HEK293T (cell line): ENCODE results near the gene CNDP1.

ENCODE experiments used
- BHLHE40 ChIP-seq: fragments of 450-650 bp; IDR thresholded peaks from 2 replicates; pipeline ENCODE4 v1.6.1; 2016; ENCODE audit warnings: mild to moderate bottlenecking, moderate library complexity, borderline replicate concordance
- CTBP1 ChIP-seq: fragments of 450-650 bp; IDR thresholded peaks from 2 replicates; pipeline ENCODE4 v1.6.1; 2016; ENCODE audit warnings: borderline replicate concordance
- ELF4 ChIP-seq: fragments of 450-650 bp; IDR thresholded peaks from 2 replicates; pipeline ENCODE4 v1.6.1; 2017; ENCODE audit warnings: antibody characterized with exemption
- FOXA1 ChIP-seq: fragments of 450-650 bp; IDR thresholded peaks from 2 replicates; pipeline ENCODE4 v1.6.1; 2016; ENCODE audit warnings: mild to moderate bottlenecking
- FOXK2 ChIP-seq: fragments of 450-650 bp; IDR thresholded peaks from 2 replicates; pipeline ENCODE4 v1.6.1; 2016; ENCODE audit warnings: mild to moderate bottlenecking
- FOXM1 ChIP-seq: fragments of 450-650 bp; IDR thresholded peaks from 2 replicates; pipeline ENCODE4 v1.6.1; 2017; ENCODE audit warnings: mild to moderate bottlenecking, borderline replicate concordance
- LEF1 ChIP-seq: fragments of 450-650 bp; IDR thresholded peaks from 2 replicates; pipeline ENCODE4 v1.6.1; 2017; ENCODE audit warnings: mild to moderate bottlenecking, borderline replicate concordance
- NFRKB ChIP-seq: fragments of 450-650 bp; IDR thresholded peaks from 2 replicates; pipeline ENCODE4 v1.6.1; 2016; ENCODE audit warnings: mild to moderate bottlenecking, moderate library complexity
- PKNOX1 ChIP-seq: fragments of 450-650 bp; IDR thresholded peaks from 2 replicates; pipeline ENCODE4 v1.6.1; 2016
- SP1 ChIP-seq: fragments of 450-650 bp; IDR thresholded peaks from 2 replicates; pipeline ENCODE4 v1.6.1; 2017
- SUZ12 ChIP-seq: fragments of 450-650 bp; IDR thresholded peaks from 2 replicates; pipeline ENCODE4 v1.6.1; 2016; ENCODE audit warnings: mild to moderate bottlenecking
- TARDBP ChIP-seq: fragments of 450-650 bp; IDR thresholded peaks from 2 replicates; pipeline ENCODE4 v1.6.1; 2016

GRCh38 chr18:74546007-74546406 lies 11.7 kb downstream of the CNDP1 start:
- TF ChIP-seq LEF1: no peak
- no peak for TF ChIP-seq SP1
- TF ChIP-seq TARDBP: no peak
- TF ChIP-seq BHLHE40: no peak
- TF ChIP-seq ELF4: no peak
- no peak for TF ChIP-seq FOXK2
- no peak for TF ChIP-seq SUZ12
- no peak for TF ChIP-seq FOXA1
- TF ChIP-seq PKNOX1: no peak
- TF ChIP-seq NFRKB: no peak
- no peak for TF ChIP-seq FOXM1
- no peak for TF ChIP-seq CTBP1
